GM12892 (cell line): ENCODE data around the gene CLECL1.
"Not testable (repeated sequence)": the region's sequence is repeated elsewhere in the genome, so short reads cannot be mapped to it uniquely, and the experiment has no call there.

Experiments
- POLR2A ChIP-seq: IDR thresholded peaks from 2 replicates; pipeline ENCODE4 v1.6.1; 2011; ENCODE audit warnings: low read depth, low read length, control low read depth
- POLR2AphosphoS5 ChIP-seq: IDR thresholded peaks from 2 replicates; pipeline ENCODE4 v1.6.1; 2011; ENCODE audit warnings: low read depth, low read length, control low read depth
- TAF1 ChIP-seq: IDR thresholded peaks from 2 replicates; pipeline ENCODE4 v1.6.1; 2011; ENCODE audit warnings: low read depth, mild to moderate bottlenecking, control low read depth, low read length, borderline replicate concordance

DNA sequence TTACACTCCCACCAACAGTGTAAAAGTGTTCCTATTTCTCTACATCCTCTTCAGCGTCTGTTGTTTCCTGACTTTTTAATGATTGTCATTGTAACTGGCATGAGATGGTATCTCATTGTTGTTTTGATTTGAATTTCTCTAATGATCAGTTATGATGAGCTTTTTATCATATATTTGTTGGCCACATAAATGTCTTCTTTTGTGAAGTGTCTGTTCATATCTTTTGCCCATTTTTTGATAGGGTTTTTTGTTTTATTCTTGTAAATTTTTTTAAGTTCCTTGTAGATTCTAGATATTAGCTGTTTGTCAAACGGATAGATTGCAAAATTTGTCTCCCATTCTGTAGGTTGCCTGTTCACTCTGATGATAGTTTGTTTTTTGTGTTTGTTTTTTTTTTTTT lies 49.9 kb downstream of the CLECL1 start:
- TF ChIP-seq POLR2AphosphoS5, POLR2A, TAF1: not testable (repeated sequence)
